OCI-LY3 (cell line): ENCODE results near the gene ISL1.

Source experiments
- H2AFZ ChIP-seq: fragments of 200-600, 300-600 bp; shearing (Covaris generic); 2 replicates; pipeline ENCODE4 v1.6.0; 2014; ENCODE audit warnings: antibody characterized with exemption, low read depth, low read length
- H3K27ac ChIP-seq: fragments of 200-600, 300-600 bp; sonication (generic); 2 replicates; pipeline ENCODE4 v1.5.1; 2014; ENCODE audit warnings: mild to moderate bottlenecking, low read length, moderate library complexity, mixed read lengths
- H3K27me3 ChIP-seq: fragments of 200-600, 300-600 bp; sonication (generic); 2 replicates; pipeline ENCODE4 v1.6.1; 2014; ENCODE audit warnings: low read depth, low read length, mixed read lengths
- H3K36me3 ChIP-seq: fragments of 200-600, 300-600 bp; sonication (generic); replicated peaks from 2 replicates; pipeline ENCODE3; 2014; ENCODE audit warnings: low read depth, low read length, mixed read lengths
- H3K4me1 ChIP-seq: fragments of 300-600, 200-600 bp; sonication (generic); 2 replicates; pipeline ENCODE4 v1.6.1; 2014; ENCODE audit warnings: low read length, mixed read lengths
- H3K4me2 ChIP-seq: fragments of 200-600, 300-600 bp; sonication (generic); 2 replicates; pipeline ENCODE4 v1.6.1; 2014; ENCODE audit warnings: low read length, mixed read lengths
- H3K4me3 ChIP-seq: fragments of 300-600, 200-600 bp; sonication (generic); 2 replicates; pipeline ENCODE4 v1.5.1; 2014; ENCODE audit warnings: antibody characterized with exemption, mild to moderate bottlenecking, low read length, moderate library complexity
- H3K79me2 ChIP-seq: fragments of 300-600, 200-600 bp; shearing (Covaris generic); 2 replicates; pipeline ENCODE4 v1.6.1; 2014; ENCODE audit warnings: mild to moderate bottlenecking, low read length, mixed read lengths
- H3K9ac ChIP-seq: fragments of 300-600, 200-600 bp; shearing (Covaris generic); 2 replicates; pipeline ENCODE4 v1.6.0; 2014; ENCODE audit warnings: mild to moderate bottlenecking, low read length, moderate library complexity
- H3K9me3 ChIP-seq: fragments of 200-600, 300-600 bp; shearing (Covaris generic); 2 replicates; pipeline ENCODE4 v1.6.1; 2014; ENCODE audit warnings: low read length, mixed read lengths; ENCODE audit not compliant: insufficient read depth
- H4K20me1 ChIP-seq: fragments of 200-600, 300-600 bp; sonication (generic); 2 replicates; pipeline ENCODE4 v1.6.1; 2016; ENCODE audit warnings: low read length, mixed read lengths; ENCODE audit not compliant: insufficient read depth
- CTCF ChIP-seq: fragments of 200-600, 300-600 bp; sonication (generic); IDR thresholded peaks from 2 replicates; pipeline ENCODE4 v1.5.1; 2014; ENCODE audit warnings: antibody characterized with exemption, low read length, low read depth
- EZH2phosphoT487 ChIP-seq: fragments of 200-600 bp; shearing (Covaris generic); IDR thresholded peaks from 2 replicates; pipeline ENCODE4 v1.6.1; 2018; ENCODE audit warnings: antibody characterized with exemption, mixed run types, low read depth

ISL1 gene

GRCh38 chr5:51347704-51348103 is 35.5 kb upstream of the ISL1 start:
- Histone ChIP-seq H3K9me3 (no peaks in the 10 kb centered on the region), H3K4me3 (no peak overlapping the region), H3K9ac (no peak overlapping the region), H3K79me2 (no peaks in the 10 kb centered on the region), H3K4me2 (no peak overlapping the region), H4K20me1 (no peaks in the 10 kb centered on the region), H3K27ac (no peak overlapping the region), H3K27me3 (no peaks in the 10 kb centered on the region), H3K4me1 (no peaks in the 10 kb centered on the region), H2AFZ (no peak overlapping the region), H3K36me3 (no peaks in the 10 kb centered on the region)
- TF ChIP-seq CTCF (no peak), EZH2phosphoT487 (no peak)

GRCh38 chr5:51371052-51371451 is 12.2 kb upstream of the ISL1 start:
- H3K4me1 ChIP-seq: no peaks in the 10 kb centered on the region
- no peak overlapping the region for H3K27ac ChIP-seq
- TF ChIP-seq CTCF: no peak
- no peak for TF ChIP-seq EZH2phosphoT487
- H3K4me2 ChIP-seq: no peak overlapping the region
- no peak overlapping the region for H2AFZ ChIP-seq
- H3K4me3 ChIP-seq: no peak overlapping the region
- H3K27me3 ChIP-seq: no peaks in the 10 kb centered on the region
- H4K20me1 ChIP-seq: no peaks in the 10 kb centered on the region
- H3K9ac ChIP-seq: no peak overlapping the region
- H3K9me3 ChIP-seq: no peaks in the 10 kb centered on the region
- no peaks in the 10 kb centered on the region for H3K79me2 ChIP-seq
- no peaks in the 10 kb centered on the region for H3K36me3 ChIP-seq

GRCh38 chr5:51373880-51374523 is 9.2 kb upstream of the ISL1 start:
- Histone ChIP-seq H3K4me3 (no peak overlapping the region), H3K27ac (no peak overlapping the region), H3K9ac (no peak overlapping the region), H4K20me1 (no peaks in the 10 kb centered on the region), H3K79me2 (no peaks in the 10 kb centered on the region), H2AFZ (no peak overlapping the region), H3K36me3 (no peaks in the 10 kb centered on the region), H3K4me1 (no peaks in the 10 kb centered on the region), H3K4me2 (no peak overlapping the region), H3K27me3 (no peaks in the 10 kb centered on the region), H3K9me3 (no peaks in the 10 kb centered on the region)
- TF ChIP-seq EZH2phosphoT487 (no peak), CTCF (peak; percentile 18; the same call in 1 of the 2 replicates)

GRCh38 chr5:51375084-51375483 is 8.2 kb upstream of the ISL1 start:
- no peaks in the 10 kb centered on the region for H3K79me2 ChIP-seq
- H2AFZ ChIP-seq: no peak overlapping the region
- no peaks in the 10 kb centered on the region for H3K27me3 ChIP-seq
- H3K36me3 ChIP-seq: no peaks in the 10 kb centered on the region
- no peak overlapping the region for H3K27ac ChIP-seq
- no peaks in the 10 kb centered on the region for H4K20me1 ChIP-seq
- TF ChIP-seq EZH2phosphoT487: no peak
- TF ChIP-seq CTCF: no peak
- H3K9ac ChIP-seq: no peak overlapping the region
- no peaks in the 10 kb centered on the region for H3K4me1 ChIP-seq
- no peak overlapping the region for H3K4me2 ChIP-seq
- H3K9me3 ChIP-seq: no peaks in the 10 kb centered on the region
- no peak overlapping the region for H3K4me3 ChIP-seq
